ENCODE results near the gene ANKIB1.
A peak's percentile ranks its signal among the peaks of the same experiment; 100 is the strongest.
"Not testable (repeated sequence)": the region's sequence is repeated elsewhere in the genome, so short reads cannot be mapped to it uniquely, and the experiment has no call there.

The ANKIB1 gene

GRCh38 chr7:92410162-92410561, 164.4 kb downstream of the ANKIB1 start:
- DNase-seq = not testable (repeated sequence)

- no peak for DNase-seq
Measured at GRCh38 chr7:92412745-92413144, 167.0 kb downstream of the ANKIB1 start.

- DNase-seq = no peak
Measured at GRCh38 chr7:92413550-92413949, 167.8 kb downstream of the ANKIB1 start.

GRCh38 chr7:92415225-92415624, 169.5 kb downstream of the ANKIB1 start:
- DNase-seq = no peak

GRCh38 chr7:92417913-92418312, 172.1 kb downstream of the ANKIB1 start:
- no peak for DNase-seq

GRCh38 chr7:92421676-92422435, 176.1 kb downstream of the ANKIB1 start:
- DNase-seq = no peak

GRCh38 chr7:92422926-92423325, 177.2 kb downstream of the ANKIB1 start:
- no peak for DNase-seq

- DNase-seq = no peak
Measured at GRCh38 chr7:92423710-92424131, 177.9 kb downstream of the ANKIB1 start.

GRCh38 chr7:92425311-92425947, 179.7 kb downstream of the ANKIB1 start:
- DNase-seq = no peak

- no peak for DNase-seq
Measured at GRCh38 chr7:92427193-92427592, 181.4 kb downstream of the ANKIB1 start.

GRCh38 chr7:92432299-92432946, 186.6 kb downstream of the ANKIB1 start:
- no peak for DNase-seq

GRCh38 chr7:92433019-92433418, 187.2 kb downstream of the ANKIB1 start:
- no peak for DNase-seq

- DNase-seq = no peak
Measured at GRCh38 chr7:92435542-92435941, 189.8 kb downstream of the ANKIB1 start.

GRCh38 chr7:92436612-92437445, 191.1 kb downstream of the ANKIB1 start:
- no peak for DNase-seq

- no peak for DNase-seq
Measured at GRCh38 chr7:92437956-92438491, 192.2 kb downstream of the ANKIB1 start.

- not testable (repeated sequence) for DNase-seq
Measured at GRCh38 chr7:92442720-92443119, 196.9 kb downstream of the ANKIB1 start.

- DNase-seq = no peak
Measured at GRCh38 chr7:92446869-92447344, 201.1 kb downstream of the ANKIB1 start.

GRCh38 chr7:92447345-92448204, 201.8 kb downstream of the ANKIB1 start, which contains the start of gene GATAD1:
Gene GATAD1, plus strand, starts transcription at chr7:92447482. Its CDS starts 248 bp downstream, at chr7:92447730.
- DNase-seq = peak; percentile 86

GRCh38 chr7:92448205-92448747, 202.5 kb downstream of the ANKIB1 start:
- DNase-seq = peak; percentile 65

All from NK-92 treated with Interleukin-12 subunit alpha and Interleukin-12 subunit beta, amount 100 ng/mL, for 24 hours (cell line).